SK-N-SH treated with all-trans-retinoic acid at 6 μM for 48 hours (cell line): ENCODE results near the gene MCOLN3.

Experiments
- PATZ1 ChIP-seq: fragments of 250-450 bp; sonication (Bioruptor Pico); IDR thresholded peaks from 2 replicates; pipeline ENCODE4 v1.8.0; 2020; ENCODE audit warnings: mild to moderate bottlenecking, moderate library complexity, borderline replicate concordance
- TOX ChIP-seq: fragments of 250-450 bp; sonication (Bioruptor Pico); IDR thresholded peaks from 2 replicates; pipeline ENCODE4 v1.8.0; 2021; ENCODE audit warnings: mild to moderate bottlenecking, moderate library complexity, borderline replicate concordance
- ZNF70 ChIP-seq: fragments of 450-650 bp; formaldehyde crosslinking; IDR thresholded peaks from 2 replicates; pipeline ENCODE4 v1.5.0; 2020; ENCODE audit warnings: mild to moderate bottlenecking, moderate library complexity

- TF ChIP-seq TOX (CRISPR knock-in tag) (no peak), PATZ1 (no peak), ZNF70 (CRISPR knock-in tag) (no peak)
These were observed 46.6 kb downstream of the MCOLN3 start for GRCh38 chr1:85001742-85002141.
